Activated CD8-positive, alpha-beta memory T cell treated with anti-CD3 and anti-CD28 coated beads, Interleukin-2, amount 50 U/mL, for 4 hours (primary cell): Measurements from ENCODE around the gene HOXC5.
A peak's percentile ranks its signal among the peaks of the same experiment; 100 is the strongest.

Experiments used
- DNase-seq: peaks from one replicate; pipeline ENCODE4 v3.0.0-alpha.2; 2020

The HOXC5 gene

DNA sequence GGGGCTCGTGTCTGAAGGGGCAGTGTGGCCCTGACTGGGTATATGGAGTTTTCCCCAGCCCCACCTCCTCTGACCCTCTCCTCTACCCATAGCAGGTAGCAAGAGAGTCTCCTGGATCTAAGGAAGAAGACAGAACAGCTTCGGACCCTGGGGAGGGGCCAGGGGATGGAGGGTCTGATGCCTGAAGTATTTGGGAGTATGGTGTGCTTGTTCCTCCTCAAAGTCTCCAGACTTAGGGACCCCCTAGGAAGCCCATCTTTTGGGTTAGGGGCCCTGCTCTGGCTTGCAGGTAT, 24.6 kb upstream of the HOXC5 start:
- no peak for DNase-seq

- no peak for DNase-seq
Observed at GRCh38 chr12:54009171-54010052, 23.4 kb upstream of the HOXC5 start.

- no peak for DNase-seq
Observed at GRCh38 chr12:54010053-54010971, 22.5 kb upstream of the HOXC5 start.

GRCh38 chr12:54010972-54011664, 21.7 kb upstream of the HOXC5 start:
- no peak for DNase-seq

GRCh38 chr12:54011665-54012532, 21.0 kb upstream of the HOXC5 start:
- no peak for DNase-seq

DNA sequence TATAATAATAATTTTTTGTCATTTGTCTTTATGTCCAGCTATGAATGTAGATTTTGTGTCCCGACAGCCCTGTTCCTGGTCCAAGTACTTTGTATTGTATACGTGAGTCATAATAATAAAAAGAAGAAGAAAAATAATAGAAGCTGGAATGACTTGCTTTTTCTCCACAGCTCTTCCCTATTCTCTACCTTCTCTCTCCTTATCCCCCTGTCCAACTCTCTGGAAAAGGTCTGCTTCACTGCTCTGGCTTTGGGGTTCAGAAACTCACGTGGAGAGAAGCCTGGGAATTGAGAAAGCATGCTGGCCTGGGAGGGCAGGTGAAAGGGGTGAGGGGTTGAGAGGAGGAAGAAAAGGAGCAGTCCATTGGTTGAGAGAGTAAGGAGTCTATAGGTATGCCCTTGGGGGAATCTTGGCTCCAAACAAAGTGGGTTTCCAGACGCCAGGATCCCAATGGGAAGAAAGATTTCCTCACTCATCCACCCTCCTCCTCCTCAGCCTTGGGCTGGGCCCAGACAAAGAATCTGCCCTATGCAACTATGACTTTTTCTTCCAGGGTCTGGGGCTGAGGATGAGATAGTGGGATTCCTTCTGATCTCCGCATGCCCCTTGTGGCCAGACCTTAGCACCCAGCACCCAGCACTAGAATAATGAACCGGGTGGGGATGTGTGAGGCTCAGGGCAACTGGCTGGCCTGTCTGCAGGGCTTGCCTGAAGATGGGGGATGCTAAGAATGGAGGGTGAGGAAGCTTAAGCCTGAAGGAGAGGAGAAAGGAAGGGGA, 20.0 kb upstream of the HOXC5 start:
- DNase-seq = no peak

DNA sequence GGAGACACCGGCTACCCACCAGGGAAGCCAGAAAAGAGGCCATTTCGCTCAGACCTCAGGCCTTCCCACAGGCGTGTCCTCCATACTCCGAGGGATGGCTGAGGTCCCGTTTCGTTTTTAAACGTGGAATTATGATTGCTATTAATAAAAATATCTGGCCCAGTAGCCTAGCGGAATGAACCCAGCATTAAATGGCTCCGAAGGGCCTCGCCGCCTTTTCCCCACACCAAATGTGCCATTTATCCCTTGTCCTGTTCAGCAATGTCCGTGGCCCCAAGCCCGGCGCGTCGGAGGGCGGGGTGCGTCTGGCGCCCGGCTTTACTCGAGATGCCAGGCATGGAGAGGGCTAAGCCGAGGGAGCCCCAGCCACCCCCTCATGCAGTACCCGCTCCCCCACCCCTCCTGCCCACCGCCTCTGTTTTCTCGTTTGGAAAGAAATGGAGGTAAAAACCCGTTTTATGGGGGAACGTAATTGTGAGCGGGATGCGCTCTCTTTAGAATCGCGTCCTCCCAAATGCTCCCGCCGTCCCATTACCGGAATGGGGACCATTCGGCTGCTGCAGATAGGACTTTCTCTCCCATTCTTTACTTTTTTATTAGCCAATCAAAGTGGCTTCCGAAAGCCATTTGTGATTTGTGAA, 18.4 kb upstream of the HOXC5 start:
- DNase-seq = no peak

DNA sequence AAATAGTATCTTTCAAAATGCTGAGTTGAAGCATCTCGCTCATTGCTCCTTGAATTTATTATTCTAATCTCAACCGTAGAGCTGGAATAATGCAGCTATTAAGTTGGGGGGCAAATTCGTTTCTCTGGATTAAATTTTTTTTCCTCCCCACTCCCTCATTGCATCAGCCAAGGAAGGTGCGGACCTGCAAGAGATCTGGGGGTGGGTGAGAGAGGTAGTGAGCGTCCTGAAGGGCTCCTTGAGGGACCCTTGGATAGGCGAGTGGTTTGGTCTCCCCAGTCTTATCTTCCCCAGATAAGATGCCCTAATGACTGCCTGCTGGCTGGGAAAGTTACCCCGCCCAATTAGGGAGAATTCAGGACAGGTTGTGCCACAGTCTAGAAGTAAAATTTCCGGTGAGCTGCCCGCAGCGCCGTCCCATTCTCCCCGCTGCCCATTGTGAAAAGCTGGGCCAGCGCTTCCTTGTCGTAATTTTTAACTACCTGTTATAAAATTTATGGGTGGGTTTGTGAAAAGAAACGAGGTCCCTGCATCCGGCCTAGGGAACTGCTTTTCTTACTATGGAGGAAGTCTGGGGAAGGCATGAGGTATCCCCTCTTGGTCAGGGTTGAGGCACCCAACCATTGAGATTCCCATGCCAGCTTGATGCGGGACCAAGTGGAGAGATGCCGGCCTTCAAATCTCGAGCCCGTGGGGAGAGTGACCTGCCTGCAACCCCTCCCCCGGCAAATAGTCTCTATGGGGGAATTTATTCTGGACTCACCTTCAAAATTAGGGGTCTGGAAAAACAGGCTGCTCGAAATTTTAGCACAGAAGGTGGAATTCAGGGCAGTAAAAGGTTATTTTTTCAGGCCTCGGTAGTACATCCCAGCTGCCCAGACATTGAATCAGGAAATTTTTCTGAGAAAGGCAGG, 17.6 kb upstream of the HOXC5 start:
- no peak for DNase-seq

DNA sequence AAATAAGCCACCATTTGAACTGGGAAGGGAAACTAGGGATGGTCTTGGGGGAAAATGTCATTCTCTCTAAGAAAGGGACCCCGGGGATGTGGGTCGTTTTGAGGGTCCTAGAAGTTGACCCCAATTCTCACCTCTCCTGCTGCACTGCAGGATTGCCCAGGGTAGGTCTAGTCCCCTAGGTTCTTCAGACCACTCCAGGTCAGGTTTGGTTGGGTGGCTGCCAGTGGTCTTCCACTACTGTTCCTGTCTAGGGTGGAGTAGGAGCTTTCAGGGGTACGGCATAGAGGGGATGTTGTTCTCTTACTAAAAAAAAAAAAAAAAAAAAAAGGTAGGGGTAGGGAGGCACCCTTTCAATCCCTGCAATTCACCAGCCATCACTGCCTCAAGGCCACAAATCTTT, 16.8 kb upstream of the HOXC5 start:
- no peak for DNase-seq

GRCh38 chr12:54016478-54016964, 16.3 kb upstream of the HOXC5 start:
- DNase-seq = no peak

DNA sequence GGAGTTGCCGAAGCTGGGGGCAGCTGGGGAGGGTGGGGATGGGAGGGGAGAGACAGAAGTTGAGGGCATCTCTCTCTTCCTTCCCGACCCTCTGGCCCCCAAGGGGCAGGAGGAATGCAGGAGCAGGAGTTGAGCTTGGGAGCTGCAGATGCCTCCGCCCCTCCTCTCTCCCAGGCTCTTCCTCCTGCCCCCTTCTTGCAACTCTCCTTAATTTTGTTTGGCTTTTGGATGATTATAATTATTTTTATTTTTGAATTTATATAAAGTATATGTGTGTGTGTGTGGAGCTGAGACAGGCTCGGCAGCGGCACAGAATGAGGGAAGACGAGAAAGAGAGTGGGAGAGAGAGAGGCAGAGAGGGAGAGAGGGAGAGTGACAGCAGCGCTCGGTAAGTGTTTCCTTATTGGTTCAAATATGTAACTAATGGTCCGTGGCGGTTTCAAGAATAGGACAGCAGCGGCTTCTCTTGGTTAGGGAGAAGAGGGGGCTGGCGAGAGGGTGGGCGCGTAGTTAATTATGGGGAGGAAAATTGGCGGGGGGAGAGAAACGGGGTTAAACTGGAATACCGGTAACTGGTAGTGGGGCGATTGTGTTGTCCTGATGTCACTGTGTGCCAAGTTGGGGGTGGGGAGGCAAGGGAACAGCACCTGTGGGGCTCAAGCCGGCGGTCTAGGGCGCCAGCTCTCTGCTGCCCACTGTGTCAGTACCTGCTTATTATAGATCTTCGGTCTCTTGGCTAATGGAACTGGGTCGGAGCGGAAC, 15.6 kb upstream of the HOXC5 start:
- DNase-seq = no peak

DNA sequence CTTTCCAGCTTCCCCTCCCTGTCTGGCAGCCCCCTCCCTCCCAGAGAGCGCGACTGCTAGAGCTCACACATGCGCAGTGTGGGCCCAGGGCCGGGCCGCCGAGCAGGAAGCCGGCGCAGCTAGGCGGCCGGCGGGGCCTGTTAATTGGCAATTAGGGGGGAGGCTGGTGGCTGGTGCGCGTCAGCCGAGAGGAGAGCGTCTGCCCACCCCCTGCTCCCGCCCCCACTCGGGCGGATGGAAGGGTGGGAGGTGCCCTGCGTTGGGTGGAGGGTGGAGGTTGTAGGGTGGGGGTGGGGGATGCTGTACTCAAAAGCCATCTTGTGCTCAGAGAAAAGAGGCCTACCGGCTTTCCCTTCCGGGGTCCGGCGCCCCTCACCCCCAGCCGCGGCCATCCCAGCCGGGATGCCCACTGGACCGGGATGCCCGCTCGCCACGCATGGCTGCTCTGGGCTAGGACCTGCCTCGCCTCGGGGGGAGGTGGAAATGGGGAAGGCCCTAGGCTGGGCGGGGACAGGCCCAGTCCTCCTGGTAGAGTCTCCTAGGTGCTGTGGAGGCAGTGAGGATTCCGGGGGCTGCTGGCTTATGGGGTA, 14.9 kb upstream of the HOXC5 start:
- peak; percentile 68 for DNase-seq

- no peak for DNase-seq
Observed at GRCh38 chr12:54018468-54018984, 14.3 kb upstream of the HOXC5 start.

DNA sequence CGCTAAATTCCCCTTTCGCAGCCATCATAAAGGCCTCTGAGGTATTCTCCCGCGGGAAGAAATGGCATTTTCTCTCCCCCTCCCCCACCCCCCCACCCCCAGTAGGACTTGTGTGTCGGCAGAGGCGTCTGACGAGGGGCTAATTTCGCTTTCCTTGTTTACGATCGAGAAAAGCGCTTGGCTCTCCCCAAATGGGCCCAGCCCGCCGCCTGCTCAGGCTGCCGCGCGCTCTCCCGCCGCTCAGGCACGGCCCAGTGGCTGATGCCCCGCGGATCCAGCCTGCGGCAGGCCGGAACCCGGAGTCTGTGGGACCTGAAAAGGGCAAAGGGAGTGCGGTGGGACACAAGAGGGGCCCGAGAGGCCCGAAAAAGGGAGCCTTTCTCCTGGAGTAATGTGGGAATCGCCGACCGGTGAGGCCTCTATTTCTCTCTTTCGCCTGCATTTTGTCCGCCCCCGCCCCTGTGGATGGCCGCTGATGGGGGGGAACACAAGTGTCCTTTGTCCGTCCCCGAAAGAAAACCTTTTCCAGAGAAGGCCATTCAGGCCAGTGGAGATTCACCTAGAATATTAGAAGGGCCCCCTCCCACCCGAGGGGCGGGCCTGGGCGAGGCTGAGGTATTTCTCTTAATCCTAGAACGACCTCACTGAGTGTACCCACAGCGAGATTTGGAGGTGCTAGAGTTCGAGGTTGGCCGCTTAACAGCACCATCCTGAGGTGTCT, 13.6 kb upstream of the HOXC5 start:
- no peak for DNase-seq

- DNase-seq = no peak
Observed at GRCh38 chr12:54019924-54020590, 12.8 kb upstream of the HOXC5 start.

GRCh38 chr12:54020591-54021405, 12.1 kb upstream of the HOXC5 start:
- no peak for DNase-seq
